Sigmoid colon (tissue), 4 donors: Measurements from ENCODE around the gene RASSF1.
A peak's percentile ranks its signal among the peaks of the same experiment; 100 is the strongest.

Experiments
- CTCF ChIP-seq, 4 experiments: fragments of 450-650 bp in 3 of 4; fragments of 200-600 bp in 1 of 4; IDR thresholded peaks; one replicate each; pipeline ENCODE4 v1.5.1; 2016 to 2019; ENCODE audit warnings: antibody characterized with exemption in 4 of 4, mild to moderate bottlenecking in 3 of 4, moderate library complexity in 2 of 4
- EP300 ChIP-seq, 4 donors: sonication (generic); formaldehyde crosslinking; IDR thresholded peaks; one replicate each; pipeline ENCODE4 v1.6.1; 2017; ENCODE audit warnings: antibody characterized with exemption in 4 of 4
- POLR2A ChIP-seq, 2 donors: fragments of 450-650 bp; IDR thresholded peaks; one replicate each; pipeline ENCODE4 v1.6.1; 2016; ENCODE audit warnings: antibody characterized with exemption in 2 of 2, mild to moderate bottlenecking in 2 of 2, moderate library complexity in 2 of 2

- TF ChIP-seq CTCF (IDR thresholded peaks at IDR 0.05) (no peak), POLR2A (IDR thresholded peaks at IDR 0.05) (peak in 1 of 2 donors; percentile 53), EP300 (IDR thresholded peaks at IDR 0.05) (no peak)
Measured at GRCh38 chr3:50292159-50293078, 48.2 kb downstream of the RASSF1 start, which contains the start of gene IFRD2.
